H9 (cell line): ENCODE data around the gene KIF5C. TPM values are rescaled to one million over a fixed set of nuclear protein-coding genes. Genes with fewer than 3 reads are reported as not detected.

ENCODE experiments used
- DNase-seq: peaks from one replicate; pipeline ENCODE4 v3.0.0-alpha.2; 2017
- H2AFZ ChIP-seq: one replicate; pipeline ENCODE4 v1.6.1; 2013; ENCODE audit warnings: mild to moderate bottlenecking, low read length, control low read depth, moderate library complexity
- H2AK5ac ChIP-seq: 2 replicates; pipeline ENCODE4 v1.6.1; 2013; ENCODE audit warnings: low read length, control low read depth, mixed read lengths; ENCODE audit not compliant: insufficient read length
- H2BK120ac ChIP-seq: one replicate; pipeline ENCODE4 v1.6.1; 2013; ENCODE audit warnings: low read depth, mild to moderate bottlenecking, low read length, control low read depth, inconsistent platforms; ENCODE audit not compliant: poor library complexity, severe bottlenecking
- H2BK12ac ChIP-seq: 2 replicates; pipeline ENCODE4 v1.6.1; 2013; ENCODE audit warnings: low read length, control low read depth, mixed read lengths, low read depth; ENCODE audit not compliant: insufficient read length
- H2BK15ac ChIP-seq: 2 replicates; pipeline ENCODE4 v1.6.1; 2013; ENCODE audit warnings: low read depth, low read length, control low read depth
- H2BK20ac ChIP-seq: one replicate; pipeline ENCODE4 v1.6.1; 2013; ENCODE audit warnings: low read depth, mild to moderate bottlenecking, low read length, control low read depth, inconsistent platforms; ENCODE audit not compliant: poor library complexity, severe bottlenecking
- H2BK5ac ChIP-seq: 2 replicates; pipeline ENCODE4 v1.6.1; 2013; ENCODE audit warnings: low read length, control low read depth, mixed read lengths; ENCODE audit not compliant: insufficient read length
- H3K14ac ChIP-seq: 2 replicates; pipeline ENCODE4 v1.6.1; 2013; ENCODE audit warnings: low read length, control low read depth; ENCODE audit not compliant: insufficient read depth
- H3K18ac ChIP-seq: 2 replicates; pipeline ENCODE4 v1.6.1; 2013; ENCODE audit warnings: low read depth, mild to moderate bottlenecking, mixed read lengths, low read length, control low read depth; ENCODE audit not compliant: insufficient read length
- H3K23ac ChIP-seq: 2 replicates; pipeline ENCODE4 v1.6.1; 2013; ENCODE audit warnings: low read length, control low read depth, mixed read lengths, low read depth; ENCODE audit not compliant: insufficient read length
- H3K23me2 ChIP-seq: 2 replicates; pipeline ENCODE4 v1.6.1; 2013; ENCODE audit warnings: low read depth, mild to moderate bottlenecking, mixed read lengths, low read length, control low read depth; ENCODE audit not compliant: insufficient read length, poor library complexity, severe bottlenecking
- H3K27ac ChIP-seq: 2 replicates; pipeline ENCODE4 v1.5.1; 2013; ENCODE audit warnings: low read length, control low read depth, mixed read lengths, low read depth; ENCODE audit not compliant: insufficient read length
- H3K27me3 ChIP-seq: 2 replicates; pipeline ENCODE4 v1.6.1; 2013; ENCODE audit warnings: low read length, control low read depth, inconsistent platforms; ENCODE audit not compliant: insufficient read depth
- H3K4ac ChIP-seq: 2 replicates; pipeline ENCODE4 v1.6.1; 2013; ENCODE audit warnings: low read depth, mild to moderate bottlenecking, control low read depth, inconsistent platforms, low read length, moderate library complexity
- H3K4me1 ChIP-seq: 2 replicates; pipeline ENCODE4 v1.6.1; 2013; ENCODE audit warnings: low read length, control low read depth, inconsistent platforms; ENCODE audit not compliant: insufficient read depth
- H3K4me2 ChIP-seq: 2 replicates; pipeline ENCODE4 v1.6.1; 2013; ENCODE audit warnings: low read length, control low read depth, mixed read lengths; ENCODE audit not compliant: insufficient read length, insufficient read depth
- H3K56ac ChIP-seq: 2 replicates; pipeline ENCODE4 v1.6.1; 2013; ENCODE audit warnings: low read depth, mild to moderate bottlenecking, mixed read lengths, low read length, control low read depth; ENCODE audit not compliant: insufficient read length
- H3K79me1 ChIP-seq: 2 replicates; pipeline ENCODE4 v1.6.1; 2013; ENCODE audit warnings: low read depth, mild to moderate bottlenecking, moderate library complexity, low read length, control low read depth, inconsistent platforms; ENCODE audit not compliant: insufficient read depth, poor library complexity, severe bottlenecking
- H3K79me2 ChIP-seq: 2 replicates; pipeline ENCODE4 v1.6.1; 2013; ENCODE audit warnings: low read length, control low read depth, inconsistent platforms; ENCODE audit not compliant: insufficient read depth
- H3K9ac ChIP-seq: 2 replicates; pipeline ENCODE4 v1.6.1; 2013; ENCODE audit warnings: low read length, control low read depth, mixed read lengths; ENCODE audit not compliant: insufficient read length; ENCODE audit errors: extremely low read depth
- H3K9me3 ChIP-seq: one replicate; pipeline ENCODE4 v1.6.1; 2013; ENCODE audit warnings: low read depth, low read length, inconsistent platforms; ENCODE audit not compliant: control insufficient read depth
- H3T11ph ChIP-seq: one replicate; pipeline ENCODE4 v1.6.1; 2013; ENCODE audit warnings: mild to moderate bottlenecking, low read length, control low read depth, inconsistent platforms
- H4K20me1 ChIP-seq: one replicate; pipeline ENCODE4 v1.6.1; 2013; ENCODE audit not compliant: control insufficient read depth, insufficient read length, insufficient read depth
- H4K5ac ChIP-seq: 2 replicates; pipeline ENCODE4 v1.6.1; 2013; ENCODE audit warnings: low read depth, mild to moderate bottlenecking, mixed read lengths, low read length, control low read depth; ENCODE audit not compliant: insufficient read length
- H4K8ac ChIP-seq: replicated peaks from 2 replicates; pipeline ENCODE4 v1.6.1; 2013; ENCODE audit warnings: low read length, control low read depth, mixed read lengths, low read depth; ENCODE audit not compliant: insufficient read length
- H4K91ac ChIP-seq: 2 replicates; pipeline ENCODE4 v1.6.1; 2013; ENCODE audit warnings: low read depth, mild to moderate bottlenecking, moderate library complexity, mixed read lengths, low read length, control low read depth; ENCODE audit not compliant: insufficient read length
- H3K27ac Mint-ChIP-seq, 3 experiments: 2 replicates in 2 of 3; 3 replicates in 1 of 3; pipeline ENCODE4 v1.8.0; 2020 to 2021; ENCODE audit warnings: mixed read lengths in 3 of 3, mild to moderate bottlenecking in 1 of 3, moderate library complexity in 1 of 3
- H3K27me3 Mint-ChIP-seq: 2 replicates; pipeline ENCODE4 v1.8.0; 2021; ENCODE audit warnings: low read depth, mild to moderate bottlenecking, moderate library complexity, mixed read lengths
- H3K36me3 Mint-ChIP-seq, 3 experiments: 2 replicates in 2 of 3; 3 replicates in 1 of 3; pipeline ENCODE4 v1.8.0; 2020 to 2021; ENCODE audit warnings: low read depth in 3 of 3, mixed read lengths in 3 of 3; ENCODE audit not compliant: insufficient read depth in 1 of 3
- H3K4me1 Mint-ChIP-seq, 2 experiments: 2 replicates each; pipeline ENCODE4 v1.8.0; 2020; ENCODE audit warnings: mixed read lengths in 2 of 2
- H3K4me3 Mint-ChIP-seq, 2 experiments: 2 replicates in 1 of 2; 3 replicates in 1 of 2; pipeline ENCODE4 v1.8.0; 2020 to 2021; ENCODE audit warnings: mild to moderate bottlenecking in 2 of 2, mixed read lengths in 2 of 2, moderate library complexity in 1 of 2
- H3K9me3 Mint-ChIP-seq, 2 experiments: 2 replicates in 1 of 2; 3 replicates in 1 of 2; pipeline ENCODE4 v1.8.0; 2020; ENCODE audit warnings: mild to moderate bottlenecking in 2 of 2, mixed read lengths in 2 of 2, moderate library complexity in 1 of 2
- CTCF ChIP-seq: fragments of 200-600 bp; sonication (generic); conservative IDR thresholded peaks from 3 replicates; pipeline ENCODE4 v1.8.0; 2021; ENCODE audit warnings: antibody characterized with exemption, mild to moderate bottlenecking
- WGBS: extraction: QIAGEN DNeasy Blood & Tissue Kit; methylation state at CpG from one replicate; pipeline ENCODE4 v1.1.7; 2013; ENCODE audit warnings: missing lambda C conversion rate, low lambda C conversion rate, mixed read lengths; ENCODE audit not compliant: insufficient read length; ENCODE audit errors: extremely low coverage; 5-methylcytosine and 5-hydroxymethylcytosine counted together
- total RNA-seq: library from RNA; stranded (reverse); gene quantifications from 2 replicates; pipeline ENCODE4 v1.2.1, GENCODE V29; 2021

The KIF5C gene
- total RNA-seq, 1 experiment from 2014 or later = 52.9 TPM

GRCh38 chr2:149004836-149005235 lies 129.8 kb downstream of the KIF5C start:
- peaks cover 8% of the 10 kb centered on the region for H3K4me1 ChIP-seq
- no peak overlapping the region for H3K18ac ChIP-seq
- Mint-ChIP-seq H3K4me3 (no peak overlapping the region), H3K4me1 (peaks cover 45 to 46% of the 10 kb centered on the region in 2 experiments), H3K9me3 (peaks cover 6 to 25% of the 10 kb centered on the region in 2 experiments), H3K36me3 (peaks cover 61 to 77% (median 69%) of the 10 kb centered on the region in 3 experiments), H3K27ac (no peak overlapping the region; a peak in 1 of 7 replicates), H3K27me3 (no peaks in the 10 kb centered on the region)
- H2BK15ac ChIP-seq = no peak overlapping the region
- no peak for TF ChIP-seq CTCF
- H3K4ac ChIP-seq = no peak overlapping the region
- H3T11ph ChIP-seq = no peak overlapping the region
- no peaks in the 10 kb centered on the region for H3K79me1 ChIP-seq
- H3K9me3 ChIP-seq = peaks cover 13% of the 10 kb centered on the region
- no peak overlapping the region for H3K9ac ChIP-seq
- no peak overlapping the region for H3K23ac ChIP-seq
- H3K27ac ChIP-seq = no peak overlapping the region
- H3K23me2 ChIP-seq = no peaks in the 10 kb centered on the region
- no CpG with 5 or more reads among the region's 3 CpGs for WGBS
- H3K79me2 ChIP-seq = no peaks in the 10 kb centered on the region
- no peak overlapping the region for H2BK120ac ChIP-seq
- H4K20me1 ChIP-seq = no peaks in the 10 kb centered on the region
- H3K4me2 ChIP-seq = no peak overlapping the region
- DNase-seq = no peak
- H2BK20ac ChIP-seq = no peak overlapping the region
- no peak overlapping the region for H3K56ac ChIP-seq
- no peak overlapping the region for H2BK5ac ChIP-seq
- H4K5ac ChIP-seq = no peak overlapping the region
- no peak overlapping the region for H3K14ac ChIP-seq
- H4K8ac ChIP-seq = no peak overlapping the region
- no peak overlapping the region for H2AK5ac ChIP-seq
- no peaks in the 10 kb centered on the region for H3K27me3 ChIP-seq
- no peak overlapping the region for H2AFZ ChIP-seq
- H4K91ac ChIP-seq = no peak overlapping the region
- H2BK12ac ChIP-seq = no peak overlapping the region
